ENCODE data around the gene PCDHGB3. TPM values are rescaled to one million over a fixed set of nuclear protein-coding genes. Genes with fewer than 3 reads are reported as not detected.
"Not testable (repeated sequence)": the region's sequence is repeated elsewhere in the genome, so short reads cannot be mapped to it uniquely, and the experiment has no call there.

Gene PCDHGB3
- total RNA-seq, 1 experiment from 2014 or later: 1.2 TPM

DNA sequence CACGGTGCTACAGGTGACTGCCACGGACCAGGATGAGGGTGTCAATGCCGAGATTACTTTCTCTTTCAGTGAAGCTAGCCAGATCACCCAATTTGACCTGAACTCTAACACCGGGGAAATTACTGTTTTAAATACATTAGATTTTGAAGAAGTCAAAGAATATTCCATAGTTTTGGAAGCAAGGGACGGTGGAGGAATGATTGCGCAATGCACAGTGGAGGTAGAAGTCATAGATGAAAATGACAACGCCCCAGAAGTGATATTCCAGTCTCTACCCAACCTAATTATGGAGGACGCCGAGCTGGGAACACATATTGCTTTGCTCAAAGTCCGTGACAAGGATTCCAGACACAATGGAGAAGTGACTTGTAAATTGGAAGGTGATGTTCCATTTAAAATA, 18.6 kb downstream of the PCDHGB3 start:
- TF ChIP-seq CTCF (IDR thresholded peaks at IDR 0.05; ENCODE audit: unreplicated experiment): no peak
- no TSS peak for BruUV-seq (replicated peaks)
- Mint-ChIP-seq H3K36me3 (ENCODE audit: insufficient read depth, unreplicated experiment) (peaks cover 9% of the 10 kb centered on the region), H3K27ac (ENCODE audit: unreplicated experiment) (no peak overlapping the region), H3K4me1 (ENCODE audit: low read depth, unreplicated experiment) (no peaks in the 10 kb centered on the region), H3K4me3 (ENCODE audit: low read depth, unreplicated experiment) (no peak overlapping the region), H3K9me3 (ENCODE audit: low read depth, unreplicated experiment) (peaks cover 13% of the 10 kb centered on the region), H3K27me3 (ENCODE audit: unreplicated experiment) (no peaks in the 10 kb centered on the region)
- intact Hi-C loops (cut with micrococcal nuclease; ENCODE audit: unreplicated experiment): no loop called here
- DNase-seq: no peak
- CTCF ChIA-PET: no interaction called here

GRCh38 chr5:141389153-141390042, 19.4 kb downstream of the PCDHGB3 start:
- CTCF ChIA-PET: no interaction called here
- intact Hi-C loops (cut with micrococcal nuclease; ENCODE audit: unreplicated experiment): no loop called here
- Mint-ChIP-seq H3K4me3 (ENCODE audit: low read depth, unreplicated experiment) (no peak overlapping the region), H3K9me3 (ENCODE audit: low read depth, unreplicated experiment) (peaks cover 17% of the 10 kb centered on the region), H3K36me3 (ENCODE audit: insufficient read depth, unreplicated experiment) (peaks cover 9% of the 10 kb centered on the region), H3K27ac (ENCODE audit: unreplicated experiment) (no peak overlapping the region), H3K27me3 (ENCODE audit: unreplicated experiment) (no peaks in the 10 kb centered on the region), H3K4me1 (ENCODE audit: low read depth, unreplicated experiment) (no peaks in the 10 kb centered on the region)
- no TSS peak for BruUV-seq (replicated peaks)
- DNase-seq: no peak
- no peak for TF ChIP-seq CTCF (IDR thresholded peaks at IDR 0.05; ENCODE audit: unreplicated experiment)

- no peaks in the 10 kb centered on the region for H3K27me3 Mint-ChIP-seq (ENCODE audit: unreplicated experiment)
- no peak for DNase-seq
- H3K4me3 Mint-ChIP-seq (ENCODE audit: low read depth, unreplicated experiment): no peak within 1 kb of the TSS
- CTCF ChIA-PET: no interaction called here
- no TSS peak for BruUV-seq (replicated peaks)
- TF ChIP-seq CTCF (IDR thresholded peaks at IDR 0.05; ENCODE audit: unreplicated experiment): no peak
- H3K27ac Mint-ChIP-seq (ENCODE audit: unreplicated experiment): no peak within 1 kb of the TSS
- intact Hi-C loops (cut with micrococcal nuclease; ENCODE audit: unreplicated experiment): no loop called here
- H3K36me3 Mint-ChIP-seq (ENCODE audit: insufficient read depth, unreplicated experiment): peaks cover 9% of the 10 kb centered on the region
- no peaks in the 10 kb centered on the region for H3K4me1 Mint-ChIP-seq (ENCODE audit: low read depth, unreplicated experiment)
- H3K9me3 Mint-ChIP-seq (ENCODE audit: low read depth, unreplicated experiment): peaks cover 20% of the 10 kb centered on the region
Observed at GRCh38 chr5:141392429-141393198, 22.6 kb downstream of the PCDHGB3 start, which contains the start of gene PCDHGA8. Gene PCDHGA8, plus strand, starts transcription at chr5:141392633. Its CDS starts 181 bp downstream, at chr5:141392814.

DNA sequence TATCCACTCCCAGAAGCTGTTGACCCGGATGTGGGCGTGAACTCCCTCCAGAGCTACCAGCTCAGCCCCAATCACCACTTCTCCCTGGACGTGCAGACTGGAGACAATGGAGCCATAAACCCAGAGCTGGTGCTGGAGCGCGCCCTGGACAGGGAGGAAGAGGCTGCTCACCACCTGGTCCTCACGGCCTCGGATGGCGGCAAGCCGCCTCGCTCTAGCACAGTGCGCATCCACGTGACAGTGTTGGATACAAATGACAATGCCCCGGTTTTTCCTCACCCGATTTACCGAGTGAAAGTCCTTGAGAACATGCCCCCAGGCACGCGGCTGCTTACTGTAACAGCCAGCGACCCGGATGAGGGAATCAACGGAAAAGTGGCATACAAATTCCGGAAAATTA, 23.2 kb downstream of the PCDHGB3 start:
- H3K27me3 Mint-ChIP-seq (ENCODE audit: unreplicated experiment): no peaks in the 10 kb centered on the region
- no peak overlapping the region for H3K4me3 Mint-ChIP-seq (ENCODE audit: low read depth, unreplicated experiment)
- no peak for TF ChIP-seq CTCF (IDR thresholded peaks at IDR 0.05; ENCODE audit: unreplicated experiment)
- H3K36me3 Mint-ChIP-seq (ENCODE audit: insufficient read depth, unreplicated experiment): peaks cover 9% of the 10 kb centered on the region
- no peak overlapping the region for H3K27ac Mint-ChIP-seq (ENCODE audit: unreplicated experiment)
- intact Hi-C loops (cut with micrococcal nuclease; ENCODE audit: unreplicated experiment): no loop called here
- no peaks in the 10 kb centered on the region for H3K4me1 Mint-ChIP-seq (ENCODE audit: low read depth, unreplicated experiment)
- no TSS peak for BruUV-seq (replicated peaks)
- CTCF ChIA-PET: no interaction called here
- no peak for DNase-seq
- H3K9me3 Mint-ChIP-seq (ENCODE audit: low read depth, unreplicated experiment): peaks cover 20% of the 10 kb centered on the region

DNA sequence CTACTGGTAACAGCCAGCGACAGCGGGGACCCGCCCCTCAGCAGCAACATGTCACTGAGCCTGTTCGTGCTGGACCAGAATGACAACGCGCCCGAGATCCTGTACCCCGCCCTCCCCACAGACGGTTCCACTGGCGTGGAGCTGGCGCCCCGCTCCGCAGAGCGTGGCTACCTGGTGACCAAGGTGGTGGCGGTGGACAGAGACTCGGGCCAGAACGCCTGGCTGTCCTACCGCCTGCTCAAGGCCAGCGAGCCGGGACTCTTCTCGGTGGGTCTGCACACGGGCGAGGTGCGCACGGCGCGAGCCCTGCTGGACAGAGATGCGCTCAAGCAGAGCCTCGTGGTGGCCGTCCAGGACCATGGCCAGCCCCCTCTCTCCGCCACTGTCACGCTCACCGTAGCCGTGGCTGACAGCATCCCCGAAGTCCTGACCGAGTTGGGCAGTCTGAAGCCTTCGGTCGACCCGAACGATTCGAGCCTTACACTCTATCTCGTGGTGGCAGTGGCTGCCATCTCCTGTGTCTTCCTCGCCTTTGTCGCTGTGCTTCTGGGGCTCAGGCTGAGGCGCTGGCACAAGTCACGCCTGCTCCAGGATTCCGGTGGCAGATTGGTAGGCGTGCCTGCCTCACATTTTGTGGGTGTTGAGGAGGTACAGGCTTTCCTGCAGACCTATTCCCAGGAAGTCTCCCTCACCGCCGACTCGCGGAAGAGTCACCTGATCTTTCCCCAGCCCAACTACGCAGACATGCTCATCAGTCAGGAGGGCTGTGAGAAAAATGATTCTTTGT, 24.6 kb downstream of the PCDHGB3 start:
- intact Hi-C loops (cut with micrococcal nuclease; ENCODE audit: unreplicated experiment); H3K27ac Mint-ChIP-seq (ENCODE audit: unreplicated experiment); BruUV-seq (replicated peaks); H3K27me3 Mint-ChIP-seq (ENCODE audit: unreplicated experiment); H3K4me3 Mint-ChIP-seq (ENCODE audit: low read depth, unreplicated experiment); CTCF ChIA-PET; H3K4me1 Mint-ChIP-seq (ENCODE audit: low read depth, unreplicated experiment); DNase-seq: not testable (repeated sequence)
- Mint-ChIP-seq H3K36me3 (ENCODE audit: insufficient read depth, unreplicated experiment) (peaks cover 13% of the 10 kb centered on the region), H3K9me3 (ENCODE audit: low read depth, unreplicated experiment) (peaks cover 13% of the 10 kb centered on the region)

All from Calu3 (cell line).